Suppressor macrophage treated with lipopolysaccharide for 1 hour (primary cell): ENCODE data around the gene RITA1.
"Not testable (repeated sequence)": the region's sequence is repeated elsewhere in the genome, so short reads cannot be mapped to it uniquely, and the experiment has no call there.

Source experiments
- DNase-seq, 3 donors: peaks; one replicate each; pipeline ENCODE4 v3.0.0-alpha.2; 2020 to 2022

The RITA1 gene

DNA sequence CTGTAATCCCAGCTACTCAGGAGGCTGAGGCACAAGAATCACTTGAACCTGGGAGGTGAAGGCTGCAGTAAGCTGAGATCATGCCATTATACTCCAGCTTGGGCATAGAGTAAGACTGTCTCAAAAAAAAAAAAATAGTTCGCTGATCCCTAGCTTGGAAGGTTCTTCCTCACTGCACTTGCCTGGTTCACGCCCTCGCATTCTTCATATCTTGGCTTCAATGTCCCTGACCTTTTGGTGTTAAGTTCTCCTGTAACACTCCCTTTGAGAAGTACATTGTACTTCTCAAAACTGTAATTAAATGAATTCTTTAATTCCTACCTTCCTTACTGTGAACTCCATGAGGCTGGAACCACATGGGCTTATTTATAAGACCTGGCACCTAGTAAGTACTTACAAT is 19.3 kb downstream of the RITA1 start:
- DNase-seq = no peak

GRCh38 chr12:113206802-113207201 is 21.3 kb downstream of the RITA1 start:
- not testable (repeated sequence) for DNase-seq

GRCh38 chr12:113207613-113208040 is 22.1 kb downstream of the RITA1 start:
- no peak for DNase-seq

DNA sequence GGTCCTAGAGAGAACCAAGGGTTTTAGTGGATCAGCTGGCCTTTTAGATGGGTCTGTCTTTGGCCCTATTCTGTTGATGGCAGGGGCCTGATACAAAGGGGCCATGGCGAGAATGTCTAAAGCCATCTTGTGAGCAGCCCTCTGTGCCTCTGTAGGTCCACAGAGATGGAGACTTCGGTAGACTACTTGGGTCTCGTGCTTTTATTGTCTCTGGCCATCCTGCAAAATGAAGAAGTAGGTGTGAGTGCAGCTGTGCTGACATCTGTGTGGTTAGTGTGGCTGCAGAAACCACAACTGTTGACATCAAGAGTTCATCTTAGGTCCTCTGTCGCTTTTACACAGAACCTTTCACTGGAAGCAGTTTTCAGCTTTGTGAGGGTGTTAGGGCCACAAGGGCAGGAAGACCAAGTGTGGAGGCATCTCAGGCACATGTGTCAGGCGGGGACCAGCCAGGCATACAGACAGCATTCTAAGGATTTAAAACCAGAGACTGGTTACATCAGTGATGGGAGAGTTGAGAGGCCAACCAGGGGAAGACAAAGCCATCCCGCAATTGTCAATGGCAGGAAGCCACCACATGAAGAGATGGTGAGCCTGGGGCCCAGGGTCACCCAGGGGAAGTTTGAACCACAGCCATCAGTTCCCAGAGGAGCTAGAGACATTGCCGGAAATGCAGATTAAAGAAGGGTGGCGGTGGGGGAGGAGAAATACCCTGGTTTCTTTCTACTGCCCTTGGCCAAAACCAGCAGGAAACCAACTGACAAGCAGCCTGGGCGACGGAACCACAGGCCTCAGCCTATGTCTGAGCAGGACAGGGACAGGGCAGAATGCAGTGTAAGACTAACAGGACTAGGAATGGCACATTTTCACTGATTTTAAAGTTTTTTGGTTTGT is 22.8 kb downstream of the RITA1 start:
- peak; percentile 67 to 85 (median 73) for DNase-seq

DNA sequence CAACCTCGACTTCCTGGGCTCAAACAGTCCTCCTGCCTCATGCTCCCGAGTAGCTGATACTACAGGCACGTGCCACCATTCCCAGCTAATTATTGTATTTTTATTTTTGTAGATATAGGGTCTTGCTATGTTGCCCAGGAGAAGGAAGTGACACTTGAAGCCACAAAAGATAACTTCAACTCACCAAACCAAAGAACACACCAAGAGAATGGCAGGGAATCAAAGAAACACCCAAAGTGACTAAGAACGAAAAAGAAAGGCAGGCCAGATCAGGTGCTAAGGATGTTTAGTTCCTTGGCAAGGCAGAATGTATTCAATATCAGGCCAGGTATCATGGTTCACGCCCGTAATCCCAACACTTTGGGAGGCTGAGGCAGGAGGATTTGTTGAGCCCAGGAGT is 25.6 kb downstream of the RITA1 start:
- no peak for DNase-seq

- peak; percentile 90 to 99 (median 97) for DNase-seq
Measured at GRCh38 chr12:113214895-113215400, 29.4 kb downstream of the RITA1 start.

GRCh38 chr12:113216027-113216426 is 30.5 kb downstream of the RITA1 start:
- DNase-seq = no peak

DNA sequence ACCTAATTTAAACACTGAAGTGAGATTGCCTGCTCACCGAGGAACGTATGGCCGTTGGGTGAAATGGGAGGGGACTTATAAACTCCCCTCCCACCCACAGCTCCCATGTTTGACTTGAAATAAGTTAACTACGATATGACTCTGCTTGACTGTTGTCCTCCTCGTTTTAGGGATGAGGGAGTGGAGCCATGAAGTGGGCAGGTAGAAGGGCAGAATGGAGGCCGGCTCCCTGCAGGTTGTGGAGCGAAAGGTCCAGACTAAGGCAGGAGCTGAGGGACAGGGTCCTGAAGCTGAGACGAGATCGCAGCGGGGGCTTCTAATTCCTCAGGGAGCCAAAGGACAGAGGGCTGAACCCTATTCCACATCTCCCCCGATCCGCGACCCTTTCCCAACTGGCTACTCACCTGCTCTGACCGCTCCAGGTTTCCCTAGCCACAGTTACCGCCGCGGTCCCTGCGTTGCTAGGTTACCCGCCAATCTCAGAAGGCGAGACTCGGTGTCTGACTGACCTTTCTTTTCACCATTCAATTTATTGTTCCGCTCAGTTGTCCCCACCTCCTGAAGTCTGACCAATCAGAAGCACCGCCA is 35.2 kb downstream of the RITA1 start:
- DNase-seq = no peak

DNA sequence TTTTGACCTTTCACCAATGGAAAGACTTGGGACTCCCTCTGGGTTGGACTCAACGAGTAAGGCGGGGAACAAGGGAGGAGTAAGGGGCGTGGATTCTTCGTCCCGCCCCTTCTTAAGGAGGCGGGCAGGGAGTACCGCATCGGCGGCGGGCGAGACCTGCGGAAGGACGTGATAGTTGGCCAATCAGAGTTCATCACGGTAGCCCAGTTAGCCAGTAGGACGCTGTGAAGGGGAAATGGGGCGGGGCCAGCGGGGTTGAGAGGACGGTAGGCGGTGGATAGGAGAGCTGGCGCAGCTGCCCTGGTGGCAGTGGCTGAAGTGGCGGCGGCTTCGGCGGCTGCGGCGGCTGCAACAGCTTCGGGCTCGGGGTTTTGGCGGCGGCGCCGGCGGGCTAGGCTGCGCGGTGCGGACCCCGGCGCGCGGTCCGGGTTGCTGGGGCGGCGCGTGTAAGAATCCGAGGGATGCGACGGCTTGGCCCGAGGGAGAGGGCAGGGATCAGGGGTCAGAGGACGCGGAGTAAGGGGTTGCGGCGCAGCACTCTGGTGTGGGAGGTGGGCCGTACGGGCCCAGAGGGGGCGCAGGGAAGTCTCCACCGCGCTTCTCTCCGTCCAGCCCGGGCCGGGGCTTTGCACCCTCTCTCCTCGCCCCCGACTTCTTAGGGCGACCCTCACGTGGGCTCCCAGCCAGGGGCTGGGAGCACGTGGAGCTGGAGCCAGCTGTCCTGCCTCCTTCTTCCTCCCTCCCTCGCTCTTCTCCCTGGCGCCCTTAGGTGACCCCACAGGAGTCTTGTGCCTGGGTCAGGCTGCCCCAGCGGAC is 35.9 kb downstream of the RITA1 start, which contains the start of gene TPCN1:
Gene TPCN1 (plus strand): TSS at position 284 of the 816 bp plus-strand sequence. CDS start 5,389 bp downstream, outside the sequence.
- DNase-seq = peak; percentile 100

DNA sequence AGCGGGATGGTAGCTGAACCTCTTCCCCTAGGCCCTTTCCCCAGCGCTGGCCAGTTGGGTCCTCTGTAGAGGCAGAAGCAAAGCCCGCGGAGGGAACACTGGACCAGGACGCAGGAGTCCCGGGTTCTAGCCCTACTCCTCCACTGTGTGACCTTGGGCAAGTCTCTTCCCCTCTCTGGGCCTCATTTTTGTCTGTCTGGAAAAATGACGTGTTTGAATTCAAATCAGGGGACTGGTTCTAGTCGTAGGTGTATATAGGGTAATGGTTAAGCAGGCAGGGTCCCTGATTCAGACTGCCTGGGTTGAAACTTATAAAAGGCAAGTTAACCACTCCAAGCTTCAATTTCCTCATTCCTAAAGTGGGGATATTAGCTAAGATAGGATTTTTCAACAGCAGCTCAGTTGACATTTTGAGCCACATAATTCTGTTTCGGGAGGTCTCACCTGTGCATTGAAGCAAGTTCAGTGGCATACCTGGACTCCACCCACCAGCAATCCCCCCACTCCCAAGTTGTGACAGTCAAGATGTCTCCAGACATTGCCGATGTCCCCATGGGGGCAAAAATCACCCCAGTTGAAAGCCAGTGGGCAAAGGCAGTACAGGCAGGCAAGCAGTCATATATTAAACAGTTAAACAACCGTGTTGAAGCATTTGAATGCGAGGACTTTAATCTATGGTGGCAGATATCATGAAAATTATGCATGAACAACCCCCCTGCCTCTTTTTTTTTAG is 36.6 kb downstream of the RITA1 start:
- DNase-seq = peak in 1 of 3 donors; percentile 36

DNA sequence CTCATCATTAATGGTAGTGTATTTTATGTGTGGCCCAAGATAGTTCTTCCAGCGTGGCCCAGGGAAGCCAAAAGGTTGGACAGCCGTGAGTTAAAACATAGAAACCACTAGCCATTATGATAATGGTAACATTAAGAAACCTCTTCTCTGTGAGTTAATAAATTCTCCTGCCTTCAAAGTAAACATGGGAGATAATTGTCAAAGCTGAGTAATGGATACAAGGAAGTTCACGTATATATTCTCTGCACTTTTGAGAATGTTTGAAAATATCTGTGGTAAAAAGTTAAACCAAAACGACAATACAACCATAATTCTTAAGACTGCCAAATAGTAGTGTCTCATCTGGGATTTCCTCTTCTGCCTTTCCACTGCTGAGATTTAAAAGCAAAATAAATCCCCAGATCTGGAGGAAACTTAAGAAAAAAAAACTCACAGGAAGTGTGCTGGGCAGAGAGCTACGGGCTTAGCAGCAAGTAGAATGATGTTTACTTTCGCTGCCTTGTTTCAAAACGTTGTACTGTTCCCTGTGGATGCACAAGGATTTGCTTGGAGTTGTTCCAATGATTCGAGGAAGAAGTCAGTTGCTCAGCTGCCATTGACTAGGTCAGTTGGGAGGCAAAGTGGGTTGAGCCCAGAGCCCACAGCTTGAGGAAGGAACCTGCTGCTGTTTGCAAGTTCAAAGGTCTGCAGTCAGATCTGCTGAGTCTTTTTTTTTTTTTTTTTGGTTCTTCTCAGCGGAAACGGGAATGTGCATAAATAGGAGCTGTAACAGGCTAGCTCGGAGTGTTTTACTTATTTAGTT is 37.4 kb downstream of the RITA1 start:
- peak; percentile 58 to 70 (median 60) for DNase-seq

GRCh38 chr12:113224955-113225354 is 39.4 kb downstream of the RITA1 start:
- no peak for DNase-seq

DNA sequence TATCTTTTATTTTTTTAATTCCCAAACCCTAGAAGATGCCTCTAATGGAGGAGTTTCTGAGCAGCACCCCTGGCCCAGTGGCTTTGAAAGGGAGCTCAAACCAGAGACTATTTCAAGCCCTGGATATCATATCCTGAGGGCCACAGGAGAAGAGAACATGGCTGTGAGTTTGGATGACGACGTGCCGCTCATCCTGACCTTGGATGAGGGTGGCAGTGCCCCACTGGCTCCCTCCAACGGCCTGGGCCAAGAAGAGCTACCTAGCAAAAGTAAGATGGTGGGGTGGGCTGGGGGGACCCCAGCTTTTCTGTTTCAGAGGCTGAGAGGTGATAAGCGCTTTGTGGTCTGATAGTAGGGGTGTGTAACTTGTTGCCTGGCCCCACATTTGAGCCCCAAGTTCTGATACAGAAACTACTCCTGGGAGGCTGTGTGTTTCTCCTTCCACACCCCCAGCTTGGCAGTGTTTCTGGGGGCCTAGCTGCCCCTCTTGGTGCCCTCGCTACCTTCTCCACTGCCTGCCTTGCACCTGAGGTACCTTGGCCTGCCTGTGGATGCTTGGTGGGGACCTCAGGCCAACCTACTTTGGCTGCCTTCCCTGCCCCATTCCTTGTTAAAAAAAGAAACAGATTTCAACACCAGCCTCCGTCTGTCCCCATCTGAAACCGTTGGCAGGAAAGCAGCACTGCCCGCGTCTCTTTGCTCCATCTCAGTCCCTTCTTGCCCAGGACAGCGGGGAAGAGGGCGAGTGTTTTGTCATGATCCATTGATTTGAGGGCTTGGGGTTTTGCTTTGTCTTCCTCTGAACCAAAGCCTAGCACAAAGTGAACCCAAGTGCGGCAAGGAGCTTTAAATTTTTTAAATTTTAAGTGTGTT is 41.4 kb downstream of the RITA1 start:
- no peak for DNase-seq

DNA sequence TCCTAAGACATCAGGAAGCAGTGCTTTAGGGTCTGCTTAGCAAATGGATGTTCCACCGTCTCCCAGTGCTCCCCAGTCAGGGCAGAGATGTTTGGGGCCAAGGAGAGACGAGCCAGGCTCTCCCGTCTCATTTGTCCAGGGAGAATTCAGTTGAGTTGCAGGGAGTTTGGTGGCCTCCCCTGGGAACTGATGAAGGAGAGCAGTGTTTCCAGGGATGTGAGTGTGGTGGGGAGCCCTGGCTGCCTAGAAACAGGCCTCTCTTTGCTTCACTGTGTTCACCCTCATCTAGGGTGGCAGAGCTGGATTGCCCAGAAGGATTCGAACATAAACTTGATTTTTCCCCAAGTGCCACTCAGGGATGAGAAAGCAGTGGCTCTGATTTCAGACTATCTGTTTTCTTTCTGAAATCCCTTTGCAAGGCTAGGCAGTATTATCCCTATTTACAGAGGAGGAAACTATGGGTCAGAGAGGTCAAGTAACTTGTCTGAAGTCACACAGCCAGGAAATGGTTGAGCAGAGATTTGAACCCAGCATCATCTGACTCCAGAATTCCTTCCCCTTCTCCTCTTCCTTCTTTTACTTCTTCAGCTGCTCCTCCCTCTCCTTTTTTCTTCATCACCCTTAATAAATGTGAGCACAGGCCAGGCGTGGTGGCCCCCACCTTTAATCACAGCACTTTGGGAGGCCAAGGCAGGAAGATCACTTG is 42.3 kb downstream of the RITA1 start:
- DNase-seq = no peak

GRCh38 chr12:113228394-113229028 is 43.0 kb downstream of the RITA1 start:
- no peak for DNase-seq

- DNase-seq = no peak
Measured at GRCh38 chr12:113230315-113231234, 45.1 kb downstream of the RITA1 start.

DNA sequence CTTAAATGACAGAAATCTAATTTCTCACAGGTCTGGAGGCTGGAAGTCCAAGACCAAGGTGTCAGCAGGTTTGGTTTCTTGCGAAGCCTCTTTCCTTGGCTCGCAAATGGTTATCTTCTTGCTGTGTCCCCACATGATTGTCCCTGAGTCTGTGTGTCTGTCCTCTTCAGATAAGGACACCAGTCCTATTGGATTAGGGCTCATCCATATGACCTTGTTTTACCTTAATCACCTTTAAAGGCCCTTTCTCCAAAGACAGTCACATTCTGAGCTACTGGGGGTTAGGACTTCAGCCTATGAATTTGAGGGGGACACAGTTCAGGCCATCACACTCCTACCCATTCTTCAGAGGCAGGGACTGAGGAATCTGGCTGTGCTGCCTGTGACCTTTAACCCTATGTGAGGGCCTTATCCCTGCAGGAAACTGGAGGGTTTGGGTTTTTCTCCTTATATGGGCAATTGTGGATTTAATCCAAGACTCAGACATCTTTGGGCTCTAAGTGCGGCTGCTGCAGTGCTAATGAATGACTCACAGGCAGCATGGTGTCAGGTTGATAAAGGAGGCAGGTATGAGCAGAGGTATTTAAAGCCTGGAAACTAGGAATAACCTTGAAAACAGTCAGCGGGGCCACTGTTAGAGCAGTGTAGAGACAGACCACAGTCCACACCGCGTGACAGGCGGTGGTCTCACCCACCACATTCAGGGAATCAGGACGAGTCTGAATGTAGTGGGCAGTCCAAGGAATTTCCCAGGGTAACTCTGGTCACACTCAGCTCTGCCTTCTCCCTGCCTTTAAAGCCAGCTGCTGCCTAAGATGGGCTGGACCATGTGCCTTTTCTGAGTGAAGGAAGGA is 45.9 kb downstream of the RITA1 start:
- peak in 2 of 3 donors; percentile 32 to 59 for DNase-seq
